C4-2B (cell line): Measurements from ENCODE around the gene FBF1.

Experiments used
- ZFX ChIP-seq: fragments of 450-650 bp; IDR thresholded peaks from 2 replicates; pipeline ENCODE4 v1.6.1; 2017
- TF ChIP-seq, protein P1 (sequence below): fragments of 450-650 bp; conservative IDR thresholded peaks from 2 replicates; pipeline ENCODE4 v1.5.1; 2017; ENCODE audit warnings: mild to moderate bottlenecking

DNA sequence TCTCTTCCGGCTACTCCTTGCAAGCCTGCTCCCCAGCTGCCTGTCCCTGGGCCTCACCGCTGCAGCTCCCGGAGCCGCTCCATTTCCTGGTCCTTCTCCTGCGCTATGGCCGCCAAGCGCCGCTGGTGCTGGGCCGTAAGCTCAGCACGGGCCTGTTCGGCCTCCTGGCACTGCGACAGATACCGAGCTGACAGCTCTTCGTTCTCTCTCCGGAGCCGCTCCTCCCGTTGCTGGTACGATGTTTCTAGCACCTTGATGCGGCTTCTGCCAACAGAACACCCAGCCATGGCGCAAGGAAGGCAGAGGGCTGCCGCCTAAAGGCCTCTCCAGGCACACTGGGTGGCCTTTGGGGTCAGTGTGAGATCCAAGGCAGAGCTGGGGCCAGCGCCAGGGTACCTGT lies 21.2 kb downstream of the FBF1 start:
- TF ChIP-seq, protein P1, sequence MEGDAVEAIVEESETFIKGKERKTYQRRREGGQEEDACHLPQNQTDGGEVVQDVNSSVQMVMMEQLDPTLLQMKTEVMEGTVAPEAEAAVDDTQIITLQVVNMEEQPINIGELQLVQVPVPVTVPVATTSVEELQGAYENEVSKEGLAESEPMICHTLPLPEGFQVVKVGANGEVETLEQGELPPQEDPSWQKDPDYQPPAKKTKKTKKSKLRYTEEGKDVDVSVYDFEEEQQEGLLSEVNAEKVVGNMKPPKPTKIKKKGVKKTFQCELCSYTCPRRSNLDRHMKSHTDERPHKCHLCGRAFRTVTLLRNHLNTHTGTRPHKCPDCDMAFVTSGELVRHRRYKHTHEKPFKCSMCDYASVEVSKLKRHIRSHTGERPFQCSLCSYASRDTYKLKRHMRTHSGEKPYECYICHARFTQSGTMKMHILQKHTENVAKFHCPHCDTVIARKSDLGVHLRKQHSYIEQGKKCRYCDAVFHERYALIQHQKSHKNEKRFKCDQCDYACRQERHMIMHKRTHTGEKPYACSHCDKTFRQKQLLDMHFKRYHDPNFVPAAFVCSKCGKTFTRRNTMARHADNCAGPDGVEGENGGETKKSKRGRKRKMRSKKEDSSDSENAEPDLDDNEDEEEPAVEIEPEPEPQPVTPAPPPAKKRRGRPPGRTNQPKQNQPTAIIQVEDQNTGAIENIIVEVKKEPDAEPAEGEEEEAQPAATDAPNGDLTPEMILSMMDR = no peak
- TF ChIP-seq ZFX = no peak
